Fibroblast of lung (primary cell): ENCODE results near the gene DLX4. TPM values are rescaled to one million over a fixed set of nuclear protein-coding genes. Genes with fewer than 3 reads are reported as not detected.

Experiments used
- DNase-seq, 2 donors: peaks; one replicate each; pipeline versions ENCODE4 v3.0.0 to v3.0.0-alpha.2; 2010; ENCODE audit warnings: low read depth in 2 of 2
- H2AFZ ChIP-seq: 2 replicates; pipeline ENCODE4 v1.5.1; 2012; ENCODE audit warnings: low read length, control low read depth, inconsistent platforms
- H3K27ac ChIP-seq: 2 replicates; pipeline ENCODE4 v1.5.1; 2011; ENCODE audit warnings: low read length, control low read depth; ENCODE audit not compliant: insufficient read depth
- H3K27me3 ChIP-seq: 2 replicates; pipeline ENCODE4 v1.5.1; 2011; ENCODE audit warnings: mild to moderate bottlenecking, low read length; ENCODE audit not compliant: control insufficient read depth, insufficient read depth
- H3K36me3 ChIP-seq: 2 replicates; pipeline ENCODE4 v1.5.1; 2011; ENCODE audit warnings: low read length; ENCODE audit not compliant: control insufficient read depth, insufficient read depth
- H3K4me1 ChIP-seq: 2 replicates; pipeline ENCODE4 v1.5.1; 2011; ENCODE audit warnings: low read length; ENCODE audit not compliant: control insufficient read depth, insufficient read depth; ENCODE audit errors: extremely low read depth
- H3K4me2 ChIP-seq: 2 replicates; pipeline ENCODE4 v1.5.1; 2011; ENCODE audit warnings: low read length, control low read depth; ENCODE audit not compliant: insufficient read depth; ENCODE audit errors: extremely low read depth
- H3K4me3 ChIP-seq, 4 experiments: fragments of 200-600 bp in 1 of 4; sonication (generic) in 1 of 4; replicated peaks in 1 of 4; 2 replicates each; pipeline ENCODE4 v1.5.1; 2011 to 2016; ENCODE audit warnings: low read length in 4 of 4, low read depth in 3 of 4, mild to moderate bottlenecking in 3 of 4, control low read depth in 2 of 4, inconsistent platforms in 1 of 4, mixed read lengths in 1 of 4; ENCODE audit not compliant: insufficient read depth in 1 of 4; ENCODE audit errors: control extremely low read depth in 1 of 4
- H3K79me2 ChIP-seq: 2 replicates; pipeline ENCODE4 v1.5.1; 2012; ENCODE audit warnings: mild to moderate bottlenecking, low read length, inconsistent platforms; ENCODE audit not compliant: control insufficient read depth, insufficient read depth
- H3K9ac ChIP-seq: 2 replicates; pipeline ENCODE4 v1.5.1; 2011; ENCODE audit warnings: mild to moderate bottlenecking, low read length, control low read depth; ENCODE audit not compliant: insufficient read depth
- H3K9me3 ChIP-seq: 2 replicates; pipeline ENCODE4 v1.5.1; 2012; ENCODE audit warnings: low read depth, low read length; ENCODE audit not compliant: control insufficient read depth, insufficient read depth
- H4K20me1 ChIP-seq: 2 replicates; pipeline ENCODE4 v1.5.1; 2011; ENCODE audit warnings: low read length; ENCODE audit not compliant: control insufficient read depth, insufficient read depth; ENCODE audit errors: extremely low read depth
- CTCF ChIP-seq, 2 donors: IDR thresholded peaks in 1 of 2; conservative IDR thresholded peaks in 1 of 2; 1 replicate in 1 of 2; 2 replicates in 1 of 2; pipeline ENCODE4 v1.5.1; 2011 to 2012; ENCODE audit warnings: low read length in 2 of 2, control low read depth in 1 of 2, inconsistent platforms in 1 of 2, low read depth in 1 of 2, mild to moderate bottlenecking in 1 of 2
- EZH2 ChIP-seq: IDR thresholded peaks from 2 replicates; pipeline ENCODE4 v1.5.1; 2012; ENCODE audit warnings: low read length, control low read depth, mild to moderate bottlenecking; ENCODE audit errors: missing control alignments
- polyA plus RNA-seq, 2 donors: library from polyadenylated mRNA; depleted of rRNA in 1 of 2; stranded (reverse) in 1 of 2; unstranded in 1 of 2; fragments of >200 nt; gene quantifications; 2 replicates each; pipeline ENCODE4 v1.2.1, GENCODE V29; 2011 to 2012; ENCODE audit warnings: missing spikeins in 1 of 2
- total RNA-seq: library from RNA; depleted of rRNA; stranded (reverse); fragments of >200 nt; gene quantifications from 2 replicates; pipeline ENCODE4 v1.2.1, GENCODE V29; 2014

Gene DLX4
- total and polyA plus RNA-seq, 2 donors (not counting 1 experiment from before 2014, with no cell fraction given) = not detected

- Histone ChIP-seq H3K27ac (no peak overlapping the region), H3K9me3 (no peaks in the 10 kb centered on the region), H3K79me2 (no peaks in the 10 kb centered on the region), H3K4me2 (no peak overlapping the region), H3K4me3 (no peak overlapping the region), H2AFZ (no peak overlapping the region), H3K9ac (no peak overlapping the region), H3K27me3 (peaks cover 16% of the 10 kb centered on the region), H3K36me3 (no peaks in the 10 kb centered on the region), H3K4me1 (no peaks in the 10 kb centered on the region), H4K20me1 (no peaks in the 10 kb centered on the region)
- TF ChIP-seq EZH2 (no peak), CTCF (conservative IDR thresholded peaks at IDR 0.05 in 1 of 2, IDR thresholded peaks at IDR 0.05 in 1 of 2; ENCODE audit: low read depth in 1 of 2, low read length in 2 of 2) (no peak)
- no peak for DNase-seq
These were observed 38.1 kb upstream of the DLX4 start for GRCh38 chr17:49930880-49931279.

- Histone ChIP-seq H3K36me3 (no peaks in the 10 kb centered on the region), H3K4me1 (no peaks in the 10 kb centered on the region), H3K9ac (no peak overlapping the region), H3K27ac (no peak overlapping the region), H3K27me3 (peaks cover 19% of the 10 kb centered on the region), H2AFZ (no peak overlapping the region), H3K79me2 (no peaks in the 10 kb centered on the region), H4K20me1 (no peaks in the 10 kb centered on the region), H3K4me3 (no peak overlapping the region), H3K4me2 (no peak overlapping the region), H3K9me3 (no peaks in the 10 kb centered on the region)
- TF ChIP-seq CTCF (conservative IDR thresholded peaks at IDR 0.05 in 1 of 2, IDR thresholded peaks at IDR 0.05 in 1 of 2; ENCODE audit: low read depth in 1 of 2, low read length in 2 of 2) (no peak), EZH2 (no peak)
- DNase-seq = no peak
These were observed 37.4 kb upstream of the DLX4 start for GRCh38 chr17:49931416-49932137.

- Histone ChIP-seq H3K9me3 (no peaks in the 10 kb centered on the region), H3K4me3 (no peak overlapping the region), H3K36me3 (no peaks in the 10 kb centered on the region), H3K27me3 (peaks cover 19% of the 10 kb centered on the region), H3K4me1 (no peaks in the 10 kb centered on the region), H3K79me2 (no peaks in the 10 kb centered on the region), H3K9ac (no peak overlapping the region), H3K4me2 (no peak overlapping the region), H3K27ac (no peak overlapping the region), H2AFZ (no peak overlapping the region), H4K20me1 (no peaks in the 10 kb centered on the region)
- DNase-seq = no peak
- no peak for TF ChIP-seq EZH2
- no peak for TF ChIP-seq CTCF (conservative IDR thresholded peaks at IDR 0.05 in 1 of 2, IDR thresholded peaks at IDR 0.05 in 1 of 2; ENCODE audit: low read depth in 1 of 2, low read length in 2 of 2)
These were observed 36.8 kb upstream of the DLX4 start for GRCh38 chr17:49932138-49932723.
